ENCODE results near the gene TIAM1.

DNA sequence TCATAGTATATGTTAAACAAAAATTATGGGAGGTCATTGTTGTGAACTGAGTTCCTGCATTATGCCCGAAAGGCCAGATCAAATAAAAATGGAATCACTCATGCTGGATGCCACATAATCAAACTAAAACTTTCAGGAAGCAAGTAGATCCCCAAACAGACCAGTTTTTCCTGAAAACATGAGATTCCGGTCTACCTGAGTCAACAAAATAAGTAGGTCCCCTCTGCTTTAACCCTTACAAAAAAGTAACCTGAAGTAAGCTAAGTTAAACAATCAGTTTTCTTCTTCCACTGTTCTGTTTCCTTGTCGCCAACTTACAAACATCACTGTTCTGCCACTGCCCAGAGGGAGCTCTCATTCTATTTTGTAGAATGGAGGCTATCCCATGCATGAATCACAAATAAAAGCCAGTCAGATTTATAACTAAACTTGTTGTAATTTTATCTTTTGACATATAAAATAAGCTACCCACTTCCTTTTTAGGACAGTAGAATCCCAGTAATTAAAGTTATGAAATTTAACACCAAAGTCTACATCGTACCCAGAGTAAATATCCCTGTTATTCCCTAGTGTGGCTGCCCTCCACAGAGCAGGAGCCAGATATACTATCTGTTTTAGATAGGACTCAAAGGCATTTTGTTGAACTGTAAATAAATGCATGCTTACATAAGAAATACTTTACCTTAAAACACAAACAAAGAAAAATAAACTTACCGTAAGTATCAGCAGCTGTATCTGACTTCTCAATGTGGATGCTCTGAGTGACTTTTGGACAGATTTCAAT is 149.4 kb downstream of the TIAM1 start:
- TF ChIP-seq EMX1 (CRISPR knock-in tag; IDR thresholded peaks at IDR 0.05): no peak
- TF ChIP-seq, protein P1, sequence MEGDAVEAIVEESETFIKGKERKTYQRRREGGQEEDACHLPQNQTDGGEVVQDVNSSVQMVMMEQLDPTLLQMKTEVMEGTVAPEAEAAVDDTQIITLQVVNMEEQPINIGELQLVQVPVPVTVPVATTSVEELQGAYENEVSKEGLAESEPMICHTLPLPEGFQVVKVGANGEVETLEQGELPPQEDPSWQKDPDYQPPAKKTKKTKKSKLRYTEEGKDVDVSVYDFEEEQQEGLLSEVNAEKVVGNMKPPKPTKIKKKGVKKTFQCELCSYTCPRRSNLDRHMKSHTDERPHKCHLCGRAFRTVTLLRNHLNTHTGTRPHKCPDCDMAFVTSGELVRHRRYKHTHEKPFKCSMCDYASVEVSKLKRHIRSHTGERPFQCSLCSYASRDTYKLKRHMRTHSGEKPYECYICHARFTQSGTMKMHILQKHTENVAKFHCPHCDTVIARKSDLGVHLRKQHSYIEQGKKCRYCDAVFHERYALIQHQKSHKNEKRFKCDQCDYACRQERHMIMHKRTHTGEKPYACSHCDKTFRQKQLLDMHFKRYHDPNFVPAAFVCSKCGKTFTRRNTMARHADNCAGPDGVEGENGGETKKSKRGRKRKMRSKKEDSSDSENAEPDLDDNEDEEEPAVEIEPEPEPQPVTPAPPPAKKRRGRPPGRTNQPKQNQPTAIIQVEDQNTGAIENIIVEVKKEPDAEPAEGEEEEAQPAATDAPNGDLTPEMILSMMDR (IDR thresholded peaks at IDR 0.05): no peak
- TF ChIP-seq NR1H2 (CRISPR knock-in tag; IDR thresholded peaks at IDR 0.05): no peak
- TF ChIP-seq ESRRA (CRISPR knock-in tag; IDR thresholded peaks at IDR 0.05; ENCODE audit: borderline replicate concordance): no peak
- no peak for TF ChIP-seq TCF7 (CRISPR knock-in tag; IDR thresholded peaks at IDR 0.05; ENCODE audit: low read depth)
- TF ChIP-seq JUN (CRISPR knock-in tag; IDR thresholded peaks at IDR 0.05): no peak
- TF ChIP-seq, protein P2, sequence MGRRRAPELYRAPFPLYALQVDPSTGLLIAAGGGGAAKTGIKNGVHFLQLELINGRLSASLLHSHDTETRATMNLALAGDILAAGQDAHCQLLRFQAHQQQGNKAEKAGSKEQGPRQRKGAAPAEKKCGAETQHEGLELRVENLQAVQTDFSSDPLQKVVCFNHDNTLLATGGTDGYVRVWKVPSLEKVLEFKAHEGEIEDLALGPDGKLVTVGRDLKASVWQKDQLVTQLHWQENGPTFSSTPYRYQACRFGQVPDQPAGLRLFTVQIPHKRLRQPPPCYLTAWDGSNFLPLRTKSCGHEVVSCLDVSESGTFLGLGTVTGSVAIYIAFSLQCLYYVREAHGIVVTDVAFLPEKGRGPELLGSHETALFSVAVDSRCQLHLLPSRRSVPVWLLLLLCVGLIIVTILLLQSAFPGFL (CRISPR knock-in tag; IDR thresholded peaks at IDR 0.05; ENCODE audit: borderline replicate concordance): no peak

Measured in WTC11 (cell line).